Left cardiac atrium (tissue), 4 donors: ENCODE results near the gene BCL11B. TPM values are rescaled to one million over a fixed set of nuclear protein-coding genes. Genes with fewer than 3 reads are reported as not detected.

Experiments
- ATAC-seq, 2 donors: fragments of 200-7000 bp; cut with Tn5 transposase; one replicate each; pipeline ENCODE4 v1.9.1; 2020; ENCODE audit warnings: mild to moderate bottlenecking in 2 of 2, moderate library complexity in 2 of 2
- DNase-seq: peaks from one replicate; pipeline ENCODE4 v3.0.0-alpha.2; 2020
- intact Hi-C, 2 donors: fragments of 100-400 bp; cut with DNase I; formaldehyde crosslinking; loops; one replicate each; pipeline versions ENCODE4 v1.14.1 to v1.15.1; 2022 to 2023
- total RNA-seq, 2 donors: library from RNA; stranded (reverse); fragmentation: NEBNext Ultra II Directional; extraction: Animal tissue kit (Norgen Biotek cat#: 25700); gene quantifications; one replicate each; pipeline ENCODE4 v1.2.1, GENCODE V29; 2021
- donor health status: DM: no; HTN: yes; CAD: no.
- donor health status: DM: no; HTN: yes; CAD: no; lungs with severe emphysema.
- donor health status: DM: yes; HTN: yes; CAD: no.
- donor health status: Dilated cardiomyopathy.

Gene BCL11B
- total RNA-seq, 2 donors from 2014 or later = 0.29 to 0.59 TPM

GRCh38 chr14:99270458-99271220 lies 1.4 kb downstream of the BCL11B start:
- ATAC-seq (no peak), DNase-seq (no peak)
- intact Hi-C loops = no loop called here

- no peak for ATAC-seq
- intact Hi-C loops = no loop called here
- no peak for DNase-seq
These were observed 2.9 kb downstream of the BCL11B start for GRCh38 chr14:99268810-99269707.

DNA sequence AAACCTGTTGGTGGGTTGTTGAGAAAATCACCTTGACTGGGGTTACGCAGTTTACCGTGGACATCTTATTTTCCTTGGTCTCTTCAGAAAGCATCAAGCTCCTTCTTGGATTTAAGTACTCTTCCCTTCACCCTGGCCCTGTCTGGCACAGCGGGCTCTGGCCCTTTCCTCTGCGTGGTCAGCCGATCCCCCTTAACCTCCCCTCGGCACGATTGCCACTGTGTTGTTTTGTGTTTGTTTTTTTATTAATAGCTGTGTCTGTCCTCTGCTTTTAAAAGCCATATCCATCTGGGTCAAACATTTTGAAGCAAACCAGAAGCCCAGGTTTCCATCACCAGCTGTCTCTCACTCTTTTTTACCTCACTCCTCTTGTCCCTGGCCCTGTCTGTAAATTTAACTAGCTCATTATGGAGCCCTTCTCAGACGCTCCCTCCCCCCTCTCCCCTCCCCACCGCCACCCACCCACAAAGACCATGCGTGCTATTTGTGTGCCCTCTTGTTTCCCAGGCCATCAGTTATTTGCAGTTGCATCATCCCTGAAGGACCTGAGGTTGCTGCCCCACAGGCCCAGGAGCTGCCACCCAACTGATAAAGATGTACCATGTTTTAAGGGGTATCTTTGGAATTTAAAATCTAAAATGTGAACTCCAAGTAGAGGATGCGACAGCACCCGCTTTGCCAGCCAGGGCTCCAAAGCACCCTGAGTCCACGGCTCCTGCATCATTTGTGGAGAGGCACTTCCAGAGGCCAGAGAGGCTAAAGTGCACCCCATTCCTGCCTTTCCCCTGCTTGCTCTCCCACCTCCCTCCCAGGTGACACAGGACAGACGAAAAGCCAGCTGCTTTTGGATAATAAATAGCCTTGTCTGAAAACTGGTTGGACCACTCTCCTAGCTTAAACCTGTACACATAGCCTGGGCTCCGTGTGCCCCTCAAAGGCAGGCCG lies 3.9 kb downstream of the BCL11B start:
- ATAC-seq (no peak), DNase-seq (no peak)
- intact Hi-C loops = no loop called here

DNA sequence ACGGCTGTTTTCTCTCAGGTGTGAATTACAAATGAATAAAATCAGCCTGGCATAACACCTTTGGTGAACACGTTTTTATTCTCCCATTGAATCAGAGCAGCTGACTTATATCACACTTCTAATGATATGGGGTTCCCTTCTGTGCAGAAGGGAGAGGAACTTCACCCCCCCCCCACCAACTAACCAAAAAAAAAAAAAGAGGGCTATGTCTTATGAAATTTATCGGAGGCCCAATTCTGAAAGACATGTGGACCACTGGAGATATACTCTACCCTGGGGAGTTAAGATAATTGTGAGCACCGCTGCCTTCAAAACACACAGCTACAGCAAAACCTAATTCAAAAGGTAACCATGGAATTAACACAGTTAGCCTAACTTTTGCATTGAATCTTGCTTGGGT lies 4.6 kb downstream of the BCL11B start:
- DNase-seq (no peak), ATAC-seq (no peak)
- intact Hi-C loops = no loop called here

- DNase-seq (peak; percentile 78), ATAC-seq (peak; percentile 77 to 91)
- intact Hi-C loops = no loop called here
These were observed 5.5 kb downstream of the BCL11B start for GRCh38 chr14:99266181-99267178.

DNA sequence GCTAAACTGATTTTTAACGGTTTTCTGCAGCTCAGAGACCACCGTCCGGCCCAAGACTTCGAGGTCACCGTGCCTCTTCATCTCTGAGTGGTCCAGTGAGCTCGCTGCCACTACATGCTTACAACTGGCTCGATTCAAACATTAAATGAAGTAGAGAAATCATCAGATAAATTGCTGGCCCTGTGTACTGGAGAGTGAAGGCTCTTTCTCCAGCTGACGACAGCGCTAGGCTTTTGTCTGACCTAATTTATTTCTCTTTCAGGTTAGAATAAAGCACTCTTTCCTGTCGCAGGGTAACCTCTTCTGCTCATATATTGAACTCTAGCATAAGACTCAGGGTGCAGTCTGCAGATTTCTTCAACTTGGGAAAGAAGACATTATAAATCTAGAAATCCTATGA lies 6.4 kb downstream of the BCL11B start:
- ATAC-seq = no peak
- DNase-seq = no peak

DNA sequence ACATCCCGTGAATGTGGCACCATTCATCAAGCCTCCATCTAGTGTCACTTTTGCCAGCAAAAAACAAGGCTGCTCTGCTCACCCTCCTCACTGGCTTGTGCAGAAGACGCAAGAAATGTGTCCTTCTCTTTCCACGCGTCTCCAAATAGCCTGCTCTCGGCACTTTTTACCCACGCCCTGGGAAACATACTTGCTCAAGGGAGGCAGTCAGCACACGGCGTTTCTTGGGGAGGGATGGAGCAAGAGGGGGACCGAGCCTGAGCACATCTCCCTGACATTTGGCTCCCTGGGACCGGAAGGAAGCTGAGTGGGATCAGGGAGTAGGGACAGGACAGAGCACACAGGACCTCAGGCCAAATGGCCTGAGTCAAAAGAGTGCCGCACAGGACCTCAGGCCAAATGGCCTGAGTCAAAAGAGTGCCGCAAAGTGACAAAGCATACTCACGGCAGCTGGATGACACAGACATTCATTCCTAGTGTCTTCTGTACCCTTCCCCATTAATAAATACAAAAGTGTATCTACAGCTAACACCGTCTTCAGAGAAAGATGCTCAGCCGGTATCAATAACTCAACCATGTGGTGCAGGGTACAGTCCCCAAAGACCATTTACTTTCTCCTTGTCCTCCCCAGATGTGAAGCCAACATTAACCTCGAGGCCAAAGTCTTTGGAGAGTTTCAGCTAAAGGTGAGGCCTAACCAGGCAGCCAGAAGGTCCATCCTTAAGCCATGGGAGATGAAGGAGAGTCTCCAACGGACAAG lies 7.1 kb downstream of the BCL11B start:
- ATAC-seq (no peak), DNase-seq (no peak)
- intact Hi-C loops = no loop called here

More for the DNA sequence above, 6.4 kb downstream of the BCL11B start:
- intact Hi-C loops = no loop called here

- ATAC-seq (no peak), DNase-seq (no peak)
- intact Hi-C loops = no loop called here
These were observed 8.2 kb downstream of the BCL11B start for GRCh38 chr14:99263564-99264330.

DNA sequence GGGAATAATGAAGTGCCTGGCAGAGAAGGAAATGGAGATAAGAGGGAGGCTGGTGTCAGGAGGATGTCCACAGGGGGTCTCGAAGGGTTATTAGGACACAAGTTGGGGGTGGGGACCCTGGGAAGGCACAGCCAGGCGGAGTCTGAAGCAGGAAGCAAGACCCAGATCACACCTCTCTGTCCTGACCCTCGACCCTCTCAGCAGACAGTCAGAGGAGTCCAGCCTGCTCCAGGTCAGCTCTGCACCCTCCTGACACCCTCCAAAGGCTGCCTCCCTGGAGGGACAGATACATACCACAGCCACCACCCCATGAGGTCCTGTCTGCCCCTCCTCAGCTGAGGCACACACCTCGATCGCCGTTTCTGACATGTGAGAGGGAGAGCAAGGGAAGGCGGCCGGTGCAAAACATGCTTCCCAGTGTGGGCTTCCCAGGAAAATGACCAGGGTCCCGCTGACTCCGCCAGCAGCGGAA lies 9.0 kb downstream of the BCL11B start:
- DNase-seq (no peak), ATAC-seq (no peak)
- intact Hi-C loops = no loop called here

- ATAC-seq = peak in 1 of 2 donors; percentile 18
- DNase-seq = no peak
- intact Hi-C loops = no loop called here
These were observed 9.8 kb downstream of the BCL11B start for GRCh38 chr14:99261912-99262787.

DNA sequence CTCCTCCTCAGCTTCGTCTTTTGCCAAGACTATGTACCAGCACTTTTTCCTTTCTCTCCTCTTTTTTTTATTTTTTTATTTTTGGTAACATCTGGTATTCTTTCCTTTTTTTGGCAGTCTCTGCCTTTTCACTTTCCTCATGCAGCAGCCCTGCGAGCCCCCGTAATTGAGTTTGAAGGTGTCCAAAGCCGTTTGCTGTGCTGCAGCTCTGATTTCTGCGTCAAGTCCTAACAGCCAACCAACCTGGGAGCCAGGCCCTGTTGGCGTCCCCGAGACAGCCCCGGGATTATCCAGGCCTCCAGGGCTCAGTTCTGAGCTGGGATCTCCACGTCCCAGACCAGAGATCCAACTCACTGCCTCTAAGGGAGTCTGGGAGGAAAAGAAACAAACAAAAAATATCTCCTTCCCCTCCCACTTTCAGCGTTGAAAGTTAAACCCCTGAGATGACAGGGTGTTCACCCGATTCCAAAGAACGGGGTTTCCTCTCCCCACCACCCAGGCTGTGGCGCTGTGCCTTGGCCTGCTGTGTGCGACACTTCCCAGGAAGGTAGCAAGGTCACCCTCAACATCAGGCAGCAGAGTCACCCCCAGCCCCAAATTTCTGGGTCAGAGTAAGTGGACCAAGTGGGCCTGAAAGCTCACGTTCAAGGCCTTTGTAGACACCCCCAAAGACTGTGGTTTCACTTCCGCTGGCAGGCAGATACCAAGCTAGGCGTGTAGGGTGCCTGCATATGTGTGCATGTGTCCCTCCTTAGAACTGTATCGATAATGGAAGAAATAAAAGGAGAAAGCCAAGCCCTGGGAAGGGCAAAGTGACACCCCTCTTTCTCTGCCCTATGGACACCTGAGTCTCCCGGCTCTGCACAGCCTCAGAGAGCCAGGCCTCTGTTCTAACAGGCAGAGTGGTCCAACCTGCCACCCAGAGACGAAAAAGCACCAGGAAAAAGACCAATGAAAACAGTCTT lies 11.1 kb downstream of the BCL11B start:
- ATAC-seq = peak in 1 of 2 donors; percentile 35

GRCh38 chr14:99260116-99260515 lies 11.9 kb downstream of the BCL11B start:
- ATAC-seq (no peak), DNase-seq (no peak)
- intact Hi-C loops = no loop called here

More for the DNA sequence above, 11.1 kb downstream of the BCL11B start:
- intact Hi-C loops = no loop called here
- DNase-seq = no peak

DNA sequence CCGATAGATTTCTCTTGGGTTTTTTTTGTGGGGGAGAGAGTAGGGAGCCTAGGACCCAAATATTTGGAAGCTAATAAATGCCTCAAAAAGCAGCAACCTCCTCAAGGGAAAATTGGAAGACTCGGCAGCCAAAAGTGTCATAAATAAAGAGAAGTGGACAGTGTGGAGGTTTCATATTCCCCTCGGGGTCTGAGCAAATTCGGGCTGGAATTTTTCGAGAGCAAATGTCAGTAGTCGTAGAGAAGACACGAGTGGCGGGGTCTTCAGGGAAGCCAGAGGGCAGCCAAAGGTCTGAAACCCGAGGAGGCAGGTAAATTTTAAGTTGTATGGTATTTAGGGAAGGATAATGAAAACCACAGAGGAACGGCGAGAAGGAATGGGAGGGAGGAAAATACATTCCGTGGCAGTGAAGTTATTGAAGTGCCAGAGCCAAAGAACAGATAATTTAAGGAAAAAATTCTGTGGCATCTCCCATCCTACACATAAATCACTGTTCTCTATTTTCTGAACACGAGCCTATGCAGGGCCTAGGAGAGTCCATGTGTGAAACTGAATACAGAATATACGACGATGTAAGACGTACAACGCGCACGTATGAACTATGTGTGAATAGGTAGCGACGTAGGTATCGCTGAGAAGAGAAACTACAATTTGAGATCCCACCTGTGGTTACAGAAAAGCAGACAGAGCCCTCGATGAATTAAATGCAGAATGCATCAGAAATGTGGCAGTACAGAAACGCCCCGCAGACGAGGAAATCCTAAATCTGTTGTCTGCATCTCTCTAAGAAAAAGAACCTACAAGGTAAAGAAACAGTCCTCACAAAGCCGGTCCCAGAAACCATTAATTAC lies 12.9 kb downstream of the BCL11B start:
- DNase-seq (no peak), ATAC-seq (peak in 1 of 2 donors; percentile 30)
- intact Hi-C loops = no loop called here
